Effector memory CD4-positive, alpha-beta T cell (primary cell): Measurements from ENCODE around the gene CCDC102B.

ENCODE experiments used
- DNase-seq, 3 donors: peaks; one replicate each; pipeline ENCODE4 v3.0.0-alpha.2; 2020
- H3K27ac ChIP-seq: 2 replicates; pipeline ENCODE4 v1.7.0; 2013; ENCODE audit warnings: mild to moderate bottlenecking, low read length, moderate library complexity; ENCODE audit not compliant: insufficient read depth, poor library complexity, severe bottlenecking
- H3K27me3 ChIP-seq: replicated peaks from 2 replicates; pipeline ENCODE4 v1.7.0; 2013; ENCODE audit warnings: mild to moderate bottlenecking, low read length; ENCODE audit not compliant: insufficient read depth, control insufficient read depth, poor library complexity, severe bottlenecking
- H3K36me3 ChIP-seq: 2 replicates; pipeline ENCODE4 v1.7.0; 2013; ENCODE audit warnings: mild to moderate bottlenecking, low read length, moderate library complexity; ENCODE audit not compliant: control insufficient read depth, insufficient read depth
- H3K4me1 ChIP-seq: 2 replicates; pipeline ENCODE4 v1.7.0; 2013; ENCODE audit warnings: low read length, mild to moderate bottlenecking; ENCODE audit not compliant: control insufficient read depth, insufficient read depth, poor library complexity, severe bottlenecking
- H3K4me3 ChIP-seq: 2 replicates; pipeline ENCODE4 v1.7.0; 2013; ENCODE audit warnings: low read length, low read depth, mild to moderate bottlenecking; ENCODE audit not compliant: insufficient read depth, poor library complexity, severe bottlenecking
- H3K9me3 ChIP-seq: 2 replicates; pipeline ENCODE4 v1.7.0; 2013; ENCODE audit warnings: mild to moderate bottlenecking, low read length, moderate library complexity; ENCODE audit not compliant: control insufficient read depth

The CCDC102B gene

DNA sequence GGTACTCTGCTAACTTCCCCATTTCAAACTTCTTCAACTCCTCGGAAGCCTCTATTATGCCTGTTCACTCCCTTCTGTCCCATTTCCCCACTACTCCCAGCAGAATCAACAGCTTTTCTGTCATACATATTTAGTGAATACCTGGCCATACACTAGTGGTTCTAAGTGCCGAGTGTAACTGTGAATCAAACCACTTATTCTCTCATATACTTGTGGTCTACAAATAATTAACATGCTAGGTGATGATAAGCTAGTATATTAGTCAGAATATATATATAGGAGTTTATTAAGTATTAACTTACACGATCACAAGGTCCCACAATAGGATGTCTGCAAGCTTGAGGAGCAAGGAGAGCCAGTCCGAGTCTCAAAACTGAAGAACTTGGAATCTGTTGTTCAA, 150.7 kb downstream of the CCDC102B start:
- Histone ChIP-seq H3K36me3 (no peaks in the 10 kb centered on the region), H3K27me3 (no peaks in the 10 kb centered on the region), H3K4me3 (no peak overlapping the region), H3K4me1 (no peaks in the 10 kb centered on the region), H3K9me3 (no peaks in the 10 kb centered on the region), H3K27ac (no peak overlapping the region)
- no peak for DNase-seq

DNA sequence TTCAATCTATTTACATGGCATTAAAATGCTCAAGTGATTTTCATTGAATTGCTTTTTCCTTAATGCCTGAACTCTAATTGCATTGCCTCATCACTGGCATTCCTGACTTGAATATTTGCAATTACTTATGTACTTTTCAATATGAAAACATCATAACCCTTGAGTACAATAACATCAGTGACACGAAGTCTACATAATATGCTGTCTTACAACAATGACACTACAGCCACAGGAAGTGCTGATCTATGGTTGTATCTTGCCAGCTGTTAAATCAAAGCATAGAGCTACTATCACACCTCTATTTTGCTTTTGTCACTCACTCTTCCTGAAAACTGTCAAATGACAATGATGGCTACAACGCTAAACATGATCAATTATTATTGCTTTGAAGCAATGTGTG, 156.9 kb downstream of the CCDC102B start:
- no peaks in the 10 kb centered on the region for H3K27me3 ChIP-seq
- H3K9me3 ChIP-seq = no peaks in the 10 kb centered on the region
- no peak for DNase-seq
- no peaks in the 10 kb centered on the region for H3K4me1 ChIP-seq
- no peaks in the 10 kb centered on the region for H3K36me3 ChIP-seq
- H3K27ac ChIP-seq = no peak overlapping the region
- no peak overlapping the region for H3K4me3 ChIP-seq

DNA sequence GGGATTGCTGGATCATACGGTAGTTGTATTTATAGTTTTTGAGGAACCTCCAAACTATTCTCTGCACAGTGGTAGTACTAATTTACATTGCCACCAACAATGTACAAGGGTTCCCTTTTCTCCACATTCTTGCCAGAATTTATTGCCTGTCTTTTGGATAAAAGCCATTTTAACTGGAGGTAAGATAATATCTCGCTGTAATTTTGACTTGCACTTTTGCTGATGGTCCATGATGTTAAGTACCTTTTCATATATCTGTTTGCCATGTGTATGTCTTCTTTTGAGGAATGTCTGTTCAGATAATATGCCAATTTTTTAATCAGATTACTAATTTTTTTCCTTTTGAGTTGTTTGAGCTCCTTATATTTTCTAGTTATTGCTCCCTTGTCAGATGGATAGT, 158.8 kb downstream of the CCDC102B start:
- Histone ChIP-seq H3K27me3 (no peaks in the 10 kb centered on the region), H3K4me1 (no peaks in the 10 kb centered on the region), H3K4me3 (no peak overlapping the region), H3K27ac (no peak overlapping the region), H3K36me3 (no peaks in the 10 kb centered on the region), H3K9me3 (no peaks in the 10 kb centered on the region)
- DNase-seq = no peak

DNA sequence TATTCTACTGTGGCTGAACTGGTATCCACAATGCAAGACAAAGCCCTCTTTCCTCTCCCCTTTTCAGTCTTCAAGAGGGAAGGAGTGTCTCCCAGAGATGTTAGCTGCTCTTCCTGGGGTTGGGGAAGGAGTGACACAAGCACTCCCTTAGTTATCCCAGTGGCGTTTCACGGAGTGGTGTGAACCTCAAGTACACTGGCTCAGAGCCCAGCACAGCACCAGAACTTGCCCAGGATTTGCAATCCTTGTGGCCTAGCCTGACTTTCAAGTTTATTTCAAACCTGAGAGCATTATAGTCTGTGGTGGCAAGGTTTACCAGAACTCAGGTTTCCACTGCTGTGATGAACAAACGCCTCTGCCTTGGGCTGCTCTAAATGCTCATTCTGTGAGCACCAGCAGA, 162.5 kb downstream of the CCDC102B start:
- no peaks in the 10 kb centered on the region for H3K27me3 ChIP-seq
- no peaks in the 10 kb centered on the region for H3K9me3 ChIP-seq
- no peaks in the 10 kb centered on the region for H3K36me3 ChIP-seq
- no peaks in the 10 kb centered on the region for H3K4me1 ChIP-seq
- H3K27ac ChIP-seq = no peak overlapping the region
- DNase-seq = no peak
- H3K4me3 ChIP-seq = no peak overlapping the region

DNA sequence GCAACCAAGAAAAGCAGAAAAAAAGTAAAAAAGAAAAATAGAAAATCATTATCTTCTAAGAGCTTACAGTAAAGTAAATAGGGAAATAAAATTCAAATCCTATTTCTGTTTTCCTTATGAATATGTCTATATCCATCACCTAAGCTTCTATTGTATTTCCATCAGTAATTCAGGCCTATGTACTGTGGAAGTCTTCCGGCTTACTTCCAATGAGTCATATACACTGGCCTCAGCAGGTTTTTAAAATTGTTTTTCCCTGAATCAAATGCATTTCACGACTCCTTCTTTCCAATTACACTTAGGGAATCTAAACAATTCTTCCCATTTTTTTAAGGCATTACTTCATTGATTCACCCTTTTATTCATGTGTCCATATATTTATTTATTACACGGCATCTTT, 164.7 kb downstream of the CCDC102B start:
- DNase-seq = no peak
- no peaks in the 10 kb centered on the region for H3K4me1 ChIP-seq
- H3K27ac ChIP-seq = no peak overlapping the region
- H3K9me3 ChIP-seq = no peaks in the 10 kb centered on the region
- H3K4me3 ChIP-seq = no peak overlapping the region
- no peaks in the 10 kb centered on the region for H3K36me3 ChIP-seq
- H3K27me3 ChIP-seq = no peaks in the 10 kb centered on the region

DNA sequence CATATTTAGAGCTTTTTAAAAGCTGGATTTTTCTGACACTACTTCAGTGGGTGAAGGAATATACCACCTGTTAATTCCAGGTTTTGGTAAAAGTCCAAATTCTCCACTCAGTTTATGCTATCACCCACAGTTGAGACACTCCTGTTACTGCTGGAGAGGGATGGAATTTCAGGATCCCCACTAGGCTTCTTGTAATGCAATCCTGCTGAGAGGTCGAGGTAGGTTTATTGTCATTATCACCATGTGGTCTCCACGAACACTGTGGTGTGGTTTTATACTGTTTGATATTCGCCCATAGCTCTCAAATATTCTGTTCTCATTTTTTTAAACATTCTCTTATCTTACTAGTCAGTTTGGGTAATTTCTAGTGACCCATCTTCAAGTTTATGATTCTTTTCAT, 167.9 kb downstream of the CCDC102B start:
- no peak for DNase-seq
- Histone ChIP-seq H3K27me3 (no peaks in the 10 kb centered on the region), H3K27ac (no peak overlapping the region), H3K4me3 (no peak overlapping the region), H3K4me1 (no peaks in the 10 kb centered on the region), H3K36me3 (no peaks in the 10 kb centered on the region), H3K9me3 (no peaks in the 10 kb centered on the region)

DNA sequence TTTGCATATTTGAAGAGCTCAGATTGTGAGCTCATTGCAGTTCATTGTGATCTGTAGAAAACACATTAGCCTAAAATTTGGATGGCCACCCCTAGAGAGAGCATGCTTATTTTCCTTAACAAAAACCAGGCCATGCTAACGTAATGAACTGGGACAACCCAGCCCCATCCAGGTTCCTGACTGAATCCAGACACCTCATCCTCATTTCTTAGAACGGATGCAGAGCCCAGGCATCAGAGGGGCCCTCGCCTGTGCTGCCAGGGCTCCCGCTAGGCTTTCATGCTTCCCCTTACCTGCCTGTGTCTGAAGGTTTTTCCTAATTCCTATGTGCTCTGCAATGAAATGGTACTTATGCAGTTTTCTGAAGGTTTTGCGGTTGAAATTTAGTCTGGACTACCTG, 171.1 kb downstream of the CCDC102B start:
- Histone ChIP-seq H3K27ac (no peak overlapping the region), H3K27me3 (no peaks in the 10 kb centered on the region), H3K4me3 (no peak overlapping the region), H3K9me3 (no peaks in the 10 kb centered on the region), H3K36me3 (no peaks in the 10 kb centered on the region), H3K4me1 (no peaks in the 10 kb centered on the region)
- no peak for DNase-seq

DNA sequence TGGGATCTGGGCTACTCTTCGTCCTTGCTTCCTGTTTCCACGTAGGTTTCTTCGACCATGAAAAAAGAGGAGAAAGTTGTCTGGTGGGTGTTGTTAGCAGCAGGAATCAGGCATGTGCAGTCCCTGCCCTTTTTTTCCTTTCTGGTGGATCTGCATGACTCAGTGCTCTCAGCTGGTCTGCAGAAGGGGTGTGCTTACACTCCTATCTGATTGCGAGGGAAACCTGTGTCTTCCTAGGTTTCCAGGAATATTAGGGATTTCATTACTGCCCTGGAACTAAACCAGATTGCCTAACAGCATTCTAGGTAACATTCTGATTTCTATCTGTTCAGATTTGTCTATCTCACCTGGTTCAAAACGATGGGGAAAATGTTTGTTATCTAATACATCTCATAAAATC, 174.3 kb downstream of the CCDC102B start:
- no peak overlapping the region for H3K27ac ChIP-seq
- no peaks in the 10 kb centered on the region for H3K9me3 ChIP-seq
- H3K27me3 ChIP-seq = no peaks in the 10 kb centered on the region
- no peak for DNase-seq
- no peak overlapping the region for H3K4me3 ChIP-seq
- H3K36me3 ChIP-seq = no peaks in the 10 kb centered on the region
- no peaks in the 10 kb centered on the region for H3K4me1 ChIP-seq

DNA sequence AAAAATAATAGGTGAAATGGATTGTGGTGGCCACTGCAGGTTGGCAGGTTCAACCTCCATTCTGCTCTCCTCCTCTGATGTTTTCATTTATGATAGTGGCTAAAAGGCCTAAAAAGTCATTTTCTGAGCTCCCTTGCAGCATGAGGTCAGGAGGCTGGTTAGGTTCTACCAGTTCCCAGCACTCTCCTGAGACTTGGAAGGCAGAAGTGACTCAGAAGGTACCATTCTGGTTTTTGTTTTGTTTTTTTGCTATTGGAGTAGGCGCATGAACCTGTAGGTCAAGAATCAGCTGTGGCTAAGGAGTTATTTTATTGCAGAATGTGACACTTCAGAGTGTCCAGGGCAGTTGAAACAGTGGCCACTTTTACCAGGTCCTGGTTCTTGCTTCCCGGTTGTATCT, 181.9 kb downstream of the CCDC102B start:
- DNase-seq = no peak
- Histone ChIP-seq H3K27me3 (no peaks in the 10 kb centered on the region), H3K9me3 (no peaks in the 10 kb centered on the region), H3K27ac (no peak overlapping the region), H3K4me1 (no peaks in the 10 kb centered on the region), H3K36me3 (no peaks in the 10 kb centered on the region), H3K4me3 (no peak overlapping the region)

DNA sequence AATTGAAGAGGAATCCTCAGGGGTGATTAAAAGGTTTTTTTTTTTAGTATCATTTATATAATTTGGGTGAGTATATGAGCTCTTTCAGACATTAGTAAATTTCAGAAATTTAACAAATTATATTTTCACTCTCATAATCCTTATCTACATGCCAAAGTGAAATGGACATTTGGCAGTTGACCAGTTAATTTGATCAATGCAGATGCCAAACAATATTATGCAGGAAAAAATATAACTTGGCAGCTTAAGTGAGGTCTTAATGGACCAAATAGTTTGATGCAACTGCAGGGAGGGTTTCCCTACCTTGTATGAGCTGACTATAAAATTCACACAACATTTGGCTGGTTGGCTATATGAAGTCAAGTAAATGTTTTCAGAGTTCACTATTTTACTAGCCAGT, 185.2 kb downstream of the CCDC102B start:
- Histone ChIP-seq H3K9me3 (no peaks in the 10 kb centered on the region), H3K4me3 (no peak overlapping the region), H3K27me3 (no peaks in the 10 kb centered on the region), H3K36me3 (no peaks in the 10 kb centered on the region), H3K4me1 (no peaks in the 10 kb centered on the region), H3K27ac (no peak overlapping the region)
- DNase-seq = no peak

DNA sequence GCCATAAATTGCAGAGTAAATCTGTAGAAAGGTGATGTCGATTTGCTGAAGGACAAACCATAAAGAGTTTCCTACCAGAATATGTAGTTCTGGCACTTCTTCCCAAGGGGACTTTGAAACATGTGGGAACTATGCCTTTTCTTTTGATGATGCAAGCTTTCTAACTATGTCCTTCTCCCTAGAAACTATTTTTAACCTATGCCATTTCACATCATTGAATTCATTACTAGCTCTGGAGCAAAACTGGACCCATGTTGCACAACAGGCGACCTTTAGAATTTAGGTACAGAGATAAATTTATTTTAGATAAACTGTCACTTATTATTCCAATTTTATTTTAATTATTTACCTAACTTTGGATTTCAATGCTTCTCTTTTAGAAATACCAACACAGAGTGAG, 186.5 kb downstream of the CCDC102B start:
- no peaks in the 10 kb centered on the region for H3K4me1 ChIP-seq
- no peak overlapping the region for H3K4me3 ChIP-seq
- no peak for DNase-seq

More for the DNA sequence above, 186.5 kb downstream of the CCDC102B start:
- Histone ChIP-seq H3K27me3 (no peaks in the 10 kb centered on the region), H3K36me3 (no peaks in the 10 kb centered on the region), H3K9me3 (no peaks in the 10 kb centered on the region), H3K27ac (no peak overlapping the region)
